ENCODE measurements around the gene ATP2B3. TPM values are rescaled to one million over a fixed set of nuclear protein-coding genes. Genes with fewer than 3 reads are reported as not detected.

Gene ATP2B3
- total RNA-seq, 4 donors from 2014 or later = not detected

GRCh38 chrX:153578889-153579288, 61.4 kb downstream of the ATP2B3 start:
- Histone ChIP-seq H3K27ac (no peak overlapping the region), H3K27me3 (no peaks in the 10 kb centered on the region), H3K4me3 (no peak overlapping the region), H3K9me3 (no peaks in the 10 kb centered on the region), H3K36me3 (no peaks in the 10 kb centered on the region), H3K4me1 (no peaks in the 10 kb centered on the region)
- TF ChIP-seq EP300 (IDR thresholded peaks at IDR 0.05) (no peak), POLR2A (IDR thresholded peaks at IDR 0.05) (no peak)
- no peak for DNase-seq (ENCODE audit: low spot score in 2 of 2)
- WGBS = 79% methylated on average over 2 of the region's 2 CpGs

- Histone ChIP-seq H3K9me3 (no peaks in the 10 kb centered on the region), H3K27ac (no peak overlapping the region), H3K4me3 (no peak overlapping the region), H3K36me3 (no peaks in the 10 kb centered on the region), H3K27me3 (no peaks in the 10 kb centered on the region), H3K4me1 (no peaks in the 10 kb centered on the region)
- TF ChIP-seq POLR2A (IDR thresholded peaks at IDR 0.05) (no peak), POLR2AphosphoS5 (IDR thresholded peaks at IDR 0.05) (no peak), CTCF (IDR thresholded peaks at IDR 0.05) (no peak), EP300 (IDR thresholded peaks at IDR 0.05) (no peak)
- no peak for DNase-seq (ENCODE audit: low spot score in 2 of 2)
- 79% methylated on average over 14 of the region's 14 CpGs for WGBS
Observed at GRCh38 chrX:153580700-153581386, 63.4 kb downstream of the ATP2B3 start.

GRCh38 chrX:153582896-153583295, 65.5 kb downstream of the ATP2B3 start:
- no peak overlapping the region for H3K27ac ChIP-seq
- WGBS = 49% methylated on average over 13 of the region's 13 CpGs
- no peaks in the 10 kb centered on the region for H3K9me3 ChIP-seq
- H3K4me1 ChIP-seq = no peaks in the 10 kb centered on the region
- H3K27me3 ChIP-seq = no peaks in the 10 kb centered on the region
- peaks cover 10% of the 10 kb centered on the region for H3K36me3 ChIP-seq
- no peak for DNase-seq (ENCODE audit: low spot score in 2 of 2)
- no peak for TF ChIP-seq POLR2A (IDR thresholded peaks at IDR 0.05)
- no peak for TF ChIP-seq EP300 (IDR thresholded peaks at IDR 0.05)
- no peak for TF ChIP-seq CTCF (IDR thresholded peaks at IDR 0.05)
- TF ChIP-seq POLR2AphosphoS5 (IDR thresholded peaks at IDR 0.05) = no peak
- H3K4me3 ChIP-seq = no peak overlapping the region

GRCh38 chrX:153583433-153583832, 66.0 kb downstream of the ATP2B3 start:
- Histone ChIP-seq H3K27me3 (no peaks in the 10 kb centered on the region), H3K36me3 (peaks cover 15% of the 10 kb centered on the region), H3K4me3 (no peak overlapping the region), H3K9me3 (no peaks in the 10 kb centered on the region), H3K4me1 (no peaks in the 10 kb centered on the region), H3K27ac (no peak overlapping the region)
- WGBS = 73% methylated on average over 2 of the region's 2 CpGs
- no peak for TF ChIP-seq POLR2A (IDR thresholded peaks at IDR 0.05)
- TF ChIP-seq EP300 (IDR thresholded peaks at IDR 0.05) = no peak
- TF ChIP-seq CTCF (IDR thresholded peaks at IDR 0.05) = no peak
- no peak for TF ChIP-seq POLR2AphosphoS5 (IDR thresholded peaks at IDR 0.05)
- no peak for DNase-seq (ENCODE audit: low spot score in 2 of 2)

GRCh38 chrX:153585827-153586226, 68.4 kb downstream of the ATP2B3 start:
- Histone ChIP-seq H3K27ac (no peak overlapping the region), H3K27me3 (no peaks in the 10 kb centered on the region), H3K9me3 (no peaks in the 10 kb centered on the region), H3K4me3 (no peak overlapping the region), H3K36me3 (peaks cover 20% of the 10 kb centered on the region), H3K4me1 (no peaks in the 10 kb centered on the region)
- TF ChIP-seq EP300 (IDR thresholded peaks at IDR 0.05) (no peak), POLR2A (IDR thresholded peaks at IDR 0.05) (no peak), POLR2AphosphoS5 (IDR thresholded peaks at IDR 0.05) (no peak), CTCF (IDR thresholded peaks at IDR 0.05) (no peak)
- WGBS = 77% methylated on average over 4 of the region's 4 CpGs
- DNase-seq (ENCODE audit: low spot score in 2 of 2) = no peak

- no peak for DNase-seq (ENCODE audit: low spot score in 2 of 2)
- Histone ChIP-seq H3K36me3 (peaks cover 35% of the 10 kb centered on the region), H3K27ac (no peak overlapping the region), H3K4me3 (no peak overlapping the region), H3K4me1 (no peaks in the 10 kb centered on the region), H3K27me3 (no peaks in the 10 kb centered on the region), H3K9me3 (no peaks in the 10 kb centered on the region)
- WGBS = 96% methylated on average over 10 of the region's 10 CpGs
- TF ChIP-seq POLR2AphosphoS5 (IDR thresholded peaks at IDR 0.05) (no peak), POLR2A (IDR thresholded peaks at IDR 0.05) (no peak), CTCF (IDR thresholded peaks at IDR 0.05) (no peak), EP300 (IDR thresholded peaks at IDR 0.05) (no peak)
Observed at GRCh38 chrX:153587342-153587741, 69.9 kb downstream of the ATP2B3 start.

All from suprapubic skin (tissue), 4 donors.